Suprapubic skin (tissue), 4 donors: Measurements from ENCODE around the gene TMEM181.

Source experiments
- CTCF ChIP-seq, 2 donors: fragments of 200-600 bp in 1 of 2; fragments of 450-650 bp in 1 of 2; sonication (generic) in 1 of 2; IDR thresholded peaks; one replicate each; pipeline ENCODE4 v1.5.1; 2016 to 2019; ENCODE audit warnings: antibody characterized with exemption in 2 of 2, mild to moderate bottlenecking in 1 of 2, moderate library complexity in 1 of 2
- POLR2A ChIP-seq, 2 donors: fragments of 450-650 bp; IDR thresholded peaks; one replicate each; pipeline ENCODE4 v1.6.1; 2017; ENCODE audit warnings: antibody characterized with exemption in 2 of 2, mild to moderate bottlenecking in 2 of 2, moderate library complexity in 2 of 2
- POLR2AphosphoS5 ChIP-seq, 3 donors: sonication (generic); formaldehyde crosslinking; IDR thresholded peaks; one replicate each; pipeline ENCODE4 v1.6.1; 2017; ENCODE audit warnings: antibody characterized with exemption in 3 of 3

- TF ChIP-seq CTCF (IDR thresholded peaks at IDR 0.05) (peak; percentile 69 to 81), POLR2AphosphoS5 (IDR thresholded peaks at IDR 0.05) (no peak), POLR2A (IDR thresholded peaks at IDR 0.05) (no peak)
These were observed 45.5 kb downstream of the TMEM181 start for GRCh38 chr6:158605266-158605878.
